Psoas muscle (tissue), 8 donors: ENCODE data around the gene CACNB1. TPM values are rescaled to one million over a fixed set of nuclear protein-coding genes. Genes with fewer than 3 reads are reported as not detected.
"Not testable (repeated sequence)": the region's sequence is repeated elsewhere in the genome, so short reads cannot be mapped to it uniquely, and the experiment has no call there.

ENCODE experiments used
- ATAC-seq, 4 donors: fragments of 200-7000 bp; cut with Tn5 transposase; one replicate each; pipeline ENCODE4 v1.9.1; 2020; ENCODE audit warnings: moderate library complexity in 3 of 4, mild to moderate bottlenecking in 2 of 4
- DNase-seq, 2 donors: peaks; one replicate each; pipeline ENCODE4 v3.0.0-alpha.2; 2020
- H3K27ac ChIP-seq: fragments of 200-600 bp; one replicate; pipeline ENCODE4 v1.8.0; 2022
- H3K27me3 ChIP-seq, 3 donors: fragments of 200-600 bp in 1 of 3; one replicate each; pipeline versions ENCODE4 v1.6.1 to v1.8.0; 2013 to 2022; ENCODE audit warnings: low read length in 2 of 3, mild to moderate bottlenecking in 2 of 3, moderate library complexity in 1 of 3; ENCODE audit not compliant: insufficient read depth in 3 of 3
- H3K36me3 ChIP-seq, 2 donors: fragments of 200-600 bp in 1 of 2; one replicate each; pipeline versions ENCODE4 v1.6.1 to v1.8.0; 2013 to 2022; ENCODE audit warnings: low read depth in 1 of 2, mild to moderate bottlenecking in 1 of 2, moderate library complexity in 1 of 2; ENCODE audit not compliant: insufficient read depth in 1 of 2
- H3K4me1 ChIP-seq: fragments of 200-600 bp; one replicate; pipeline ENCODE4 v1.8.0; 2022
- H3K4me3 ChIP-seq: fragments of 200-600 bp; one replicate; pipeline ENCODE4 v1.8.0; 2022; ENCODE audit warnings: mild to moderate bottlenecking
- H3K9me3 ChIP-seq: fragments of 200-600 bp; one replicate; pipeline ENCODE4 v1.8.0; 2022
- WGBS, 3 donors: extraction: QIAGEN DNeasy Blood & Tissue Kit; methylation state at CpG; one replicate each; pipeline versions ENCODE4 v1.1.6 to v1.1.7; 2013; 5-methylcytosine and 5-hydroxymethylcytosine counted together
- intact Hi-C, 2 donors: fragments of 100-400 bp; cut with DNase I; formaldehyde crosslinking; loops; one replicate each; pipeline versions ENCODE4 v1.11.0 to v1.14.2; 2022
- polyA plus RNA-seq, 3 donors: library from polyadenylated mRNA; stranded (reverse); fragments of 200-250 nt; gene quantifications; one replicate each; pipeline ENCODE4 v1.2.3, GENCODE V29; 2013
- total RNA-seq, 4 donors: library from RNA; stranded (reverse); fragmentation: NEBNext Ultra II Directional in 2 of 4; extraction: Animal tissue kit (Norgen Biotek cat#: 25700) in 2 of 4; gene quantifications; one replicate each; pipeline versions ENCODE4 v1.2.1 to v1.2.4, GENCODE V29; 2021 to 2023
- TF ChIP-seq, protein P1 (sequence below): fragments of 200-600 bp; IDR thresholded peaks from one replicate; pipeline ENCODE4 v1.8.0; 2022; ENCODE audit warnings: antibody characterized with exemption
- donor health status: healthy with polysubstance abuse.
- donor health status: DM: no; HTN: no; CAD: no; lungs with moderate emphysema.
- donor health status: Bipolar disorder and iron deficiency.
- donor health status: healthy.
- donor health status: DM: yes; HTN: yes; CAD: no.
- donor health status: DM: no; HTN: no; CAD: no.
- donor health status: DM: no; HTN: no; CAD: no.
- donor health status: DM: yes; HTN: yes; CAD: no.

The CACNB1 gene
- total and polyA plus RNA-seq, 7 donors = 88.2 to 274 (median 209) TPM

DNA sequence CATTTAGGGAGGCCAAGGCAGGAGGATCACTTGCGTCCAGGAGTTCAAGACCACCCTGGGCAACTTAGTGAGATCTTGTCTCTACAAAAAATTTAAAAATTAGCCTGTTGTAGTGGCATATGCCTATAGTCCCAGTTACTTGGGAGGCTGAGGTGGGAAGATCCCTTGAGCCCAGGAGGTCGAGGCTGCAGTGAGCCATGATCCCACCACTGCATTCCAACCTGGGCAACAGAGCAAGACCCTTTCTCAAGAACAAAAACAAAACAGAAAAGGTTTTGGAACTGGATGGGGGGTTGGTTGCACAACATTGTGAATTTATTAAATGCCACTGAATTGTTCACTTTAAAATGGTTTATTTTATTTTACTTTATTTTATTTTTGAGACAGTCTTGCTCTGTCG, 67.3 kb downstream of the CACNB1 start:
- H3K36me3 ChIP-seq = no peaks in the 10 kb centered on the region

DNA sequence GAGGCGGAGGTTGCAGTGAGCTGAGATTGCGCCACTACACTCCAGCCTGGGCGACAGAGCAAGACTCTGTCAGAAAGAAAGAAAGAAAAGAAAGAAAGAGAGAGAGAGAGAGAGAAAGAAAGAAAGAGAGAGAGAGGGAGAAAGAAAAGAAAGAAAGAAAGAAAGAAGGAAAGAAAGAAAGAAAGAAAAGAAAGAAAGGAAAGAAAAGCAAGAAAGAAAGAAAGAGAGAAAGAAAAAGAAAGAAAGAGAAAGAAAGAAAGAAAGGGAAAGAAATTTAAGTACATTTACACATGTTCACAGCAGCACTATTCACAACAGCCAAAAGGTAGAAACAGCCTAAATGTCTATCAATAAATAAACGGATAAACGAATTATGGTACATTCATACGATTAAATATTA, 67.9 kb downstream of the CACNB1 start:
- H3K4me3 ChIP-seq, H3K27ac ChIP-seq, H3K27me3 ChIP-seq, DNase-seq, H3K36me3 ChIP-seq, H3K4me1 ChIP-seq, H3K9me3 ChIP-seq, intact Hi-C loops, ATAC-seq: not testable (repeated sequence)
- WGBS, 3 donors = 83 to 97% (median 88%) methylated on average over 6 of the region's 6 CpGs

More for the DNA sequence above, 67.3 kb downstream of the CACNB1 start:
- Histone ChIP-seq H3K4me1 (no peaks in the 10 kb centered on the region), H3K4me3 (no peak overlapping the region), H3K27me3 (no peaks in the 10 kb centered on the region), H3K27ac (no peak overlapping the region), H3K9me3 (no peaks in the 10 kb centered on the region)
- ATAC-seq (no peak), DNase-seq (no peak)
- TF ChIP-seq, protein P1, sequence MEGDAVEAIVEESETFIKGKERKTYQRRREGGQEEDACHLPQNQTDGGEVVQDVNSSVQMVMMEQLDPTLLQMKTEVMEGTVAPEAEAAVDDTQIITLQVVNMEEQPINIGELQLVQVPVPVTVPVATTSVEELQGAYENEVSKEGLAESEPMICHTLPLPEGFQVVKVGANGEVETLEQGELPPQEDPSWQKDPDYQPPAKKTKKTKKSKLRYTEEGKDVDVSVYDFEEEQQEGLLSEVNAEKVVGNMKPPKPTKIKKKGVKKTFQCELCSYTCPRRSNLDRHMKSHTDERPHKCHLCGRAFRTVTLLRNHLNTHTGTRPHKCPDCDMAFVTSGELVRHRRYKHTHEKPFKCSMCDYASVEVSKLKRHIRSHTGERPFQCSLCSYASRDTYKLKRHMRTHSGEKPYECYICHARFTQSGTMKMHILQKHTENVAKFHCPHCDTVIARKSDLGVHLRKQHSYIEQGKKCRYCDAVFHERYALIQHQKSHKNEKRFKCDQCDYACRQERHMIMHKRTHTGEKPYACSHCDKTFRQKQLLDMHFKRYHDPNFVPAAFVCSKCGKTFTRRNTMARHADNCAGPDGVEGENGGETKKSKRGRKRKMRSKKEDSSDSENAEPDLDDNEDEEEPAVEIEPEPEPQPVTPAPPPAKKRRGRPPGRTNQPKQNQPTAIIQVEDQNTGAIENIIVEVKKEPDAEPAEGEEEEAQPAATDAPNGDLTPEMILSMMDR = no peak
- intact Hi-C loops = no loop called here
- WGBS, 3 donors = 92 to 96% (median 94%) methylated on average over 3 of the region's 3 CpGs

DNA sequence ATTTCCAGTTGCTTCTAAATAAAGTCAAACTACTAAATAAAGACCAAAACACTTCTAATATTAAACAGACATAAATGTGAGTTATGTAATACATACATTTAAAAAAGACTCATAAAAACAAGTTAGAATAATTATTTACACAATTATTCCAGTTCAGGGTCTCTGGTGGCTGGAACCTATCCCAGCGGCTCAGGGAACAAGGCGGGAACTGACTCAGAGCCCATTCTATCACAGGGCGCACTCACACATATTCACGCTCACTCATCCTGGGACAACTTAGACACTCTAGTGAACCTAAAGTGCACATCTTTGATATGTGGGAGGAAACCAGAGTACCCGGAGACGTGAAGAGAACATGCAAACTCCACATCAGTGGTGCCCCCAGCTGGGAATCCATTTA, 71.0 kb downstream of the CACNB1 start:
- no peak for DNase-seq
- Histone ChIP-seq H3K4me3 (no peak overlapping the region), H3K9me3 (no peaks in the 10 kb centered on the region), H3K27ac (no peak overlapping the region), H3K4me1 (no peaks in the 10 kb centered on the region), H3K27me3 (no peaks in the 10 kb centered on the region), H3K36me3 (no peaks in the 10 kb centered on the region)
- 73 to 89% (median 77%) methylated on average over 6 of the region's 6 CpGs for WGBS, 3 donors
- intact Hi-C loops = no loop called here
- TF ChIP-seq, protein P1 = no peak
- no peak for ATAC-seq

DNA sequence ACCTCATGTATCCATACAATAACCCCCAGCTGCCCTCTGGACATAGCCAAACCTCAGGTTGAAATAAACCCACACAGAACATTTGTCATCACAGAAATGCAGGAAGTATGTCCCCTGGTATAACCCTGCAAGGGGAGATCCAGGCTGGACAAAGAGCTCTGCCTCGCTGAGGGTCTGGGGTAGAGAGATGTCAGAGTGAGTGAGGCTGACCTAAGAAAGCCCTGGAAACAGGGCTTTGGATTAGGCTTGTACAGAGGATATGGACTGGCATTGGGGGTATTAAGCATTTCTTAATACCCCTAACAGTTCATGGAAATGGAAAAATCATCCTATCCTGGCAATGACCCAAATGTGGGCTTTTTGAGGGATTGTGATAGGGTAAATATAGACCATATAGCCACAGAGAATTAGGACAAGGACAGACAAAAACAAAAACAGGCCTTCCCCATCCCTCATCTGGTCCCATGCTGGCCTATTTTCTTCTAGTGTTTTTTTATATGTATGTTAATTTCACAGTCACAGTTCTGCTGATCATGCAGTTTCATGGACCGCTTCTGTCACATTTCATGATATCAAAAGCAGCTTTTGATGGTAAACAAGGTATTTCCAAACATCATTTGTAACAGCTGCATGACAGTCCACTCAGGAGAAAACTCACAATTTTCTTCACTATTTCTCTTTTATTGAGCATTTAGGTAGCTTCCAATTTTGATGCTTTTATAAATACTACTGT, 72.2 kb downstream of the CACNB1 start:
- intact Hi-C loops = no loop called here
- H3K27me3 ChIP-seq = no peaks in the 10 kb centered on the region

DNA sequence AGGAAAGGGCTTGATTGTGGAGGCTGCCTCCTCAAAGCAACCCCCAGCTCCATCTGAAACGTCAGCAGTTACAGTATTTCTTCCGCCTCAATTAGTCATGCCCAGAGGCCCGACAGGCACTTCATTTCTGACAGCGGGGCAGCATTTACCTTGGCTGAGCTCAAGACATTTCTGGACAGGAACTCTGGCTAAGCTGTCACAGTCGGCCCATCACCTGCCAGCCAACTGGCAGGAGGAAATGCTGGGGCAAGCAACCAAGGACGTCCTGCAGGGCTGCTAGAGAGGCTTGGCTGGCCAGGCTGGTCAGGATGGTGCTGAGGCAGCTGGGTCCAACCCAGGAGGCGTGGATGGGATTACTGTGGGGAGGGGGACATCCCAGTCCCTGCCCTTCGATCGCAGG, 73.8 kb downstream of the CACNB1 start:
- intact Hi-C loops = no loop called here
- Histone ChIP-seq H3K27ac (no peak overlapping the region), H3K4me1 (no peaks in the 10 kb centered on the region), H3K9me3 (no peaks in the 10 kb centered on the region), H3K4me3 (no peak overlapping the region), H3K36me3 (no peaks in the 10 kb centered on the region), H3K27me3 (no peaks in the 10 kb centered on the region)
- TF ChIP-seq, protein P1 = peak; percentile 3
- ATAC-seq (peak; percentile 78 to 92 (median 88)), DNase-seq (peak in 1 of 2 donors; percentile 59)
- 21 to 30% (median 24%) methylated on average over 9 of the region's 9 CpGs for WGBS, 3 donors

More for the DNA sequence above, 72.2 kb downstream of the CACNB1 start:
- DNase-seq = no peak
- Histone ChIP-seq H3K9me3 (no peaks in the 10 kb centered on the region), H3K4me1 (no peaks in the 10 kb centered on the region), H3K4me3 (no peak overlapping the region), H3K27ac (no peak overlapping the region), H3K36me3 (no peaks in the 10 kb centered on the region)
- TF ChIP-seq, protein P1 = no peak
- 89 to 93% (median 92%) methylated on average over 2 of the region's 2 CpGs for WGBS, 3 donors
- no peak for ATAC-seq

Other genes starting within 250 kb of the CACNB1 start
- not detected for gene FBXO47, start 230.3 kb downstream of the CACNB1 start, total RNA-seq
- under 1 TPM in 1 of 3 donors, not detected in 2; 0.03 TPM for gene FBXO47, start 230.3 kb downstream of the CACNB1 start, polyA plus RNA-seq
- 1 to 10 TPM; 2.3 to 9.2 (median 2.7) TPM for gene PLXDC1, start 46.0 kb downstream of the CACNB1 start, total RNA-seq
- gene PLXDC1, start 46.0 kb downstream of the CACNB1 start, polyA plus RNA-seq = 1 to 10 TPM; 2.7 to 3.9 (median 3.3) TPM
- 1 to 10 TPM in 1 of 4 donors, under 1 TPM in 2, not detected in 1; 0.15 to 1.0 (median 0.15) TPM for gene ARL5C, start 31.5 kb downstream of the CACNB1 start, total RNA-seq
- gene ARL5C, start 31.5 kb downstream of the CACNB1 start, polyA plus RNA-seq = not detected
- 1,000 to 10,000 TPM; 1,146 to 1,520 (median 1,371) TPM for gene RPL19, start 2.6 kb upstream of the CACNB1 start, total RNA-seq
- gene RPL19, start 2.6 kb upstream of the CACNB1 start, polyA plus RNA-seq = 1,000 to 10,000 TPM; 2,244 to 3,039 (median 2,565) TPM
- 1 to 10 TPM in 1 of 4 donors, under 1 TPM in 2, not detected in 1; 0.07 to 1.2 (median 0.38) TPM for gene STAC2, start 28.3 kb upstream of the CACNB1 start, total RNA-seq
- under 1 TPM; 0.13 to 0.35 (median 0.29) TPM for gene STAC2, start 28.3 kb upstream of the CACNB1 start, polyA plus RNA-seq
- gene FBXL20, start 204.0 kb upstream of the CACNB1 start, total RNA-seq = 1 to 10 TPM; 8.0 to 8.7 (median 8.2) TPM
- gene FBXL20, start 204.0 kb upstream of the CACNB1 start, polyA plus RNA-seq = 1 to 10 TPM in 2 of 3 donors, under 1 TPM in 1; 0.89 to 3.7 (median 3.0) TPM